GM12878 (cell line): ENCODE measurements around the gene GBGT1. TPM values are rescaled to one million over a fixed set of nuclear protein-coding genes. Genes with fewer than 3 reads are reported as not detected.

ENCODE experiments used
- ATAC-seq: fragments of 200-7000 bp; cut with Tn5 transposase; 3 replicates; pipeline ENCODE4 v1.9.1; 2020; ENCODE audit warnings: mild to moderate bottlenecking, moderate library complexity
- BruUV-seq: library from RNA; stranded (reverse); fragments of 400-500 nt; replicated peaks from 2 replicates; lab custom pipeline; 2021; lab: Mats Ljungman, UMichigan
- CTCF ChIA-PET: fragments of 300-600 bp; sonication (Branson Sonifier 250); formaldehyde crosslinking; extraction: SDS; loops from one replicate; lab custom pipeline; 2021; ENCODE audit warnings: inconsistent platforms; lab: Yijun Ruan, JAX
- POLR2A ChIA-PET: fragments of 350-600 bp; formaldehyde crosslinking; extraction: SDS; loops from one replicate; lab custom pipeline; 2021; ENCODE audit warnings: inconsistent platforms; lab: Charles Lee
- RAD21 ChIA-PET: fragments of 300-600 bp; sonication (Branson Sonifier 250); formaldehyde crosslinking; loops from one replicate; lab custom pipeline; 2023; ENCODE audit warnings: antibody characterized with exemption; ENCODE audit not compliant: unreplicated experiment; lab: Charles Lee
- SMC1A ChIA-PET: fragments of 300-600 bp; sonication (Branson Sonifier 250); formaldehyde crosslinking; loops from one replicate; lab custom pipeline; 2023; ENCODE audit not compliant: unreplicated experiment, uncharacterized antibody; lab: Charles Lee
- DNase-seq: peaks from one replicate; pipeline ENCODE4 v3.0.0-alpha.2; 2011; ENCODE audit warnings: low read depth, low spot score
- FAIRE-seq: peaks from 3 replicates; lab custom pipeline; 2011; peaks lifted over from hg19 to GRCh38; lab: Jason Lieb, UNC
- H2AFZ ChIP-seq: 2 replicates; pipeline ENCODE4 v1.6.0; 2011; ENCODE audit warnings: low read depth, low read length, control low read depth; ENCODE audit not compliant: control insufficient read depth
- H3K27ac ChIP-seq: 2 replicates; pipeline ENCODE4 v1.5.1; 2011; ENCODE audit warnings: control low read depth; ENCODE audit not compliant: control insufficient read depth, insufficient read depth
- H3K27me3 ChIP-seq, 2 experiments: replicated peaks in 1 of 2; 2 replicates each; pipeline versions ENCODE4 v1.6.0 to v1.6.1; 2011; ENCODE audit warnings: low read length in 1 of 2; ENCODE audit not compliant: control insufficient read depth in 2 of 2, insufficient read depth in 2 of 2
- H3K36me3 ChIP-seq, 2 experiments: 2 replicates each; pipeline ENCODE4 v1.5.1; 2011; ENCODE audit warnings: low read length in 1 of 2; ENCODE audit not compliant: control insufficient read depth in 2 of 2, insufficient read depth in 2 of 2
- H3K4me1 ChIP-seq: 2 replicates; pipeline ENCODE4 v1.6.1; 2011; ENCODE audit warnings: mild to moderate bottlenecking, low read length, moderate library complexity, mixed read lengths; ENCODE audit not compliant: control insufficient read depth, insufficient read depth
- H3K4me2 ChIP-seq: 2 replicates; pipeline ENCODE4 v1.6.0; 2011; ENCODE audit warnings: control low read depth; ENCODE audit not compliant: control insufficient read depth, insufficient read depth
- H3K4me3 ChIP-seq: fragments of 200-600 bp; sonication (generic); 2 replicates; pipeline ENCODE4 v1.5.1; 2016
- H3K79me2 ChIP-seq: 2 replicates; pipeline ENCODE4 v1.6.0; 2011; ENCODE audit warnings: low read length; ENCODE audit not compliant: control insufficient read depth, insufficient read depth
- H3K9ac ChIP-seq: 2 replicates; pipeline ENCODE4 v1.8.0; 2011; ENCODE audit warnings: low read length, control low read depth, mixed read lengths; ENCODE audit not compliant: control insufficient read depth, insufficient read depth
- H3K9me3 ChIP-seq: replicated peaks from 3 replicates; pipeline ENCODE4 v1.5.1; 2011; ENCODE audit warnings: mild to moderate bottlenecking, low read length; ENCODE audit not compliant: control insufficient read depth, insufficient read depth
- H4K20me1 ChIP-seq: 2 replicates; pipeline ENCODE4 v1.6.0; 2011; ENCODE audit not compliant: control insufficient read depth, insufficient read depth
- BCL3 ChIP-seq: IDR thresholded peaks from 2 replicates; pipeline ENCODE4 v1.6.1; 2011; ENCODE audit warnings: borderline replicate concordance, low read depth, mild to moderate bottlenecking, moderate library complexity, low read length; ENCODE audit not compliant: insufficient read depth, poor library complexity, severe bottlenecking
- BMI1 ChIP-seq: fragments of 450-650 bp; IDR thresholded peaks from 2 replicates; pipeline ENCODE4 v1.6.1; 2016; ENCODE audit warnings: mild to moderate bottlenecking, moderate library complexity, borderline replicate concordance
- CTCF ChIP-seq, 3 experiments: IDR thresholded peaks in 2 of 3; conservative IDR thresholded peaks in 1 of 3; 2 replicates each; pipeline ENCODE4 v1.5.1; 2011; ENCODE audit warnings: low read depth in 3 of 3, low read length in 3 of 3, mild to moderate bottlenecking in 3 of 3, control low read depth in 2 of 3, moderate library complexity in 2 of 3, inconsistent platforms in 1 of 3, mixed read lengths in 1 of 3; ENCODE audit not compliant: control insufficient read depth in 2 of 3, insufficient read depth in 1 of 3; ENCODE audit errors: extremely low read depth in 1 of 3
- DPF2 ChIP-seq: fragments of 450-650 bp; IDR thresholded peaks from 2 replicates; pipeline ENCODE4 v1.6.1; 2017; ENCODE audit warnings: mild to moderate bottlenecking
- IRF3 ChIP-seq: fragments of 450-650 bp; IDR thresholded peaks from 2 replicates; pipeline ENCODE4 v1.6.1; 2014; ENCODE audit warnings: mild to moderate bottlenecking
- IRF5 ChIP-seq: fragments of 450-650 bp; IDR thresholded peaks from 2 replicates; pipeline ENCODE4 v1.6.1; 2017; ENCODE audit warnings: borderline replicate concordance
- LARP7 ChIP-seq: fragments of 450-650 bp; IDR thresholded peaks from 2 replicates; pipeline ENCODE4 v1.6.1; 2017; ENCODE audit warnings: mild to moderate bottlenecking
- MLLT1 ChIP-seq: fragments of 450-650 bp; IDR thresholded peaks from 2 replicates; pipeline ENCODE4 v1.6.1; 2016; ENCODE audit warnings: mild to moderate bottlenecking
- MXI1 ChIP-seq: fragments of 150-350 bp; IDR thresholded peaks from 2 replicates; pipeline ENCODE4 v1.6.1; 2011; ENCODE audit warnings: low read depth, mild to moderate bottlenecking, inconsistent platforms, low read length, improper control_type of control experiment
- PAX5 ChIP-seq: IDR thresholded peaks from 2 replicates; pipeline ENCODE4 v1.6.1; 2011; ENCODE audit warnings: low read depth, low read length, borderline replicate concordance
- PAX8 ChIP-seq: fragments of 450-650 bp; IDR thresholded peaks from 2 replicates; pipeline ENCODE4 v1.6.1; 2017; ENCODE audit warnings: mild to moderate bottlenecking, moderate library complexity
- POLR2A ChIP-seq: IDR thresholded peaks from 2 replicates; pipeline ENCODE4 v1.6.1; 2011; ENCODE audit warnings: low read depth, mild to moderate bottlenecking, low read length
- RB1 ChIP-seq: fragments of 450-650 bp; formaldehyde crosslinking; IDR thresholded peaks from 2 replicates; pipeline ENCODE4 v1.6.1; 2017; ENCODE audit warnings: mild to moderate bottlenecking, borderline replicate concordance
- RELA ChIP-seq: fragments of 450-650 bp; IDR thresholded peaks from 2 replicates; pipeline ENCODE4 v1.8.0; 2014; ENCODE audit warnings: borderline replicate concordance; ENCODE audit not compliant: partially characterized antibody
- STAT1 ChIP-seq: fragments of 450-650 bp; conservative IDR thresholded peaks from 2 replicates; pipeline ENCODE4 v1.6.1; 2014; ENCODE audit warnings: antibody characterized with exemption, mild to moderate bottlenecking
- TARDBP ChIP-seq: IDR thresholded peaks from 2 replicates; pipeline ENCODE4 v1.6.1; 2016; ENCODE audit warnings: borderline replicate concordance
- TCF7 ChIP-seq: IDR thresholded peaks from 2 replicates; pipeline ENCODE4 v1.6.1; 2014; ENCODE audit warnings: antibody characterized with exemption, borderline replicate concordance
- WGBS: methylation state at CpG from one replicate; pipeline ENCODE4 v1.1.6; 2016; ENCODE audit warnings: low lambda C conversion rate; ENCODE audit not compliant: insufficient replicate concordance, insufficient coverage; ENCODE audit errors: missing lambda C conversion rate; 5-methylcytosine and 5-hydroxymethylcytosine counted together
- in situ Hi-C: fragments of 300-500 bp; cut with MboI; formaldehyde crosslinking; loops from 9 replicates; pipeline ENCODE4 v1.14.3; 2018; ENCODE audit warnings: mixed read lengths
- intact Hi-C: fragments of 100-400 bp; cut with micrococcal nuclease; formaldehyde crosslinking; loops from one replicate; pipeline ENCODE4 v1.14.2; 2022; ENCODE audit not compliant: unreplicated experiment
- polyA plus RNA-seq, 11 experiments: library from polyadenylated mRNA; depleted of rRNA in 4 of 11; unstranded in 6 of 11; stranded (reverse) in 5 of 11; fragments of >200 nt; fragmentation: Nextera tagmentation in 4 of 11; fragmentation: Illumina TruSeq in 1 of 11; extraction: Ambion mirVana in 4 of 11; extraction: Trizol in 1 of 11; gene quantifications; 1 replicate in 1 of 11; 2 replicates in 10 of 11; pipeline versions ENCODE4 v1.2.1 to v1.2.3, GENCODE V29; 2011 to 2016; ENCODE audit warnings: inconsistent platforms in 2 of 11, missing spikeins in 2 of 11, low read depth in 1 of 11
- total RNA-seq, 4 experiments: library from RNA; depleted of rRNA in 3 of 4; stranded (reverse); fragments of >200 nt in 3 of 4; fragmentation: Illumina TruSeq in 1 of 4; extraction: Trizol in 1 of 4; gene quantifications; 2 replicates each; pipeline versions ENCODE4 v1.2.1 to v1.2.3, GENCODE V29; 2013 to 2021

GBGT1 gene
- total and polyA plus RNA-seq, 10 of the 15 experiments (the other 5 are each of a cell fraction or from before 2014, with no cell fraction given) = 0.08 to 1.9 (median 0.49) TPM

- intact Hi-C loops (loop anchor here (1.0 kb wide), 1 partner anchor 29 kb away; no protein-coding TSS in a partner anchor), in situ Hi-C loops (no loop called here)
- ATAC-seq = peak; percentile 2
- peak overlapping the region; percentile 91 for H3K4me3 ChIP-seq
- H3K36me3 ChIP-seq = no peaks in the 10 kb centered on the region; a peak in 1 of 4 replicates
- no TSS peak for BruUV-seq
- peaks cover 55% of the 10 kb centered on the region for H3K4me1 ChIP-seq
- SMC1A ChIA-PET = no interaction called here
- H3K27ac ChIP-seq = peak overlapping the region; percentile 28
- H2AFZ ChIP-seq = no peak overlapping the region; the same call in 1 of the 2 replicates
- H4K20me1 ChIP-seq = no peaks in the 10 kb centered on the region; the same call in 1 of the 2 replicates
- POLR2A ChIA-PET = interaction anchor here (1.2 to 4.0 kb wide), 2 partner anchors 10 to 28 kb away, joined by 4 to 18 read pairs; no protein-coding TSS in a partner anchor
- H3K9ac ChIP-seq = peak overlapping the region; percentile 73
- RAD21 ChIA-PET = interaction anchor here (14.4 kb wide), 1 partner anchor 25 kb away, joined by 219 read pairs; no protein-coding TSS in a partner anchor
- peak overlapping the region; percentile 82 for H3K4me2 ChIP-seq
- CTCF ChIA-PET = interaction anchor here (22.5 kb wide), 1 partner anchor 26 kb away, joined by 401 read pairs; no protein-coding TSS in a partner anchor
- FAIRE-seq = no peak
- 2% methylated on average over 46 of the region's 66 CpGs for WGBS
- peaks cover 49% of the 10 kb centered on the region for H3K79me2 ChIP-seq
- no peaks in the 10 kb centered on the region for H3K27me3 ChIP-seq
- no peaks in the 10 kb centered on the region for H3K9me3 ChIP-seq
- no peak for DNase-seq
- TF ChIP-seq POLR2A (no peak), IRF5 (no peak), BCL3 (no peak), TCF7 (no peak), PAX8 (no peak), MLLT1 (no peak), MXI1 (no peak), IRF3 (no peak), STAT1 (no peak), RB1 (no peak), PAX5 (no peak), LARP7 (peak; percentile 83), TARDBP (no peak), CTCF (IDR thresholded peaks at IDR 0.05 in 2 of 3, conservative IDR thresholded peaks at IDR 0.05 in 1 of 3; ENCODE audit: control insufficient read depth in 2 of 3, extremely low read depth in 1 of 3, insufficient read depth in 1 of 3, low read depth in 3 of 3, low read length in 3 of 3) (no peak), DPF2 (peak; percentile 58), RELA (no peak), BMI1 (no peak)
These were observed 43.1 kb downstream of the GBGT1 start for GRCh38 chr9:133120501-133121197.
